PC-9 (cell line): ENCODE data around the gene ENAH.

Experiments used
- EZH2 ChIP-seq: fragments of 200-600 bp; sonication (generic); IDR thresholded peaks from 2 replicates; pipeline ENCODE4 v1.8.0; 2017; ENCODE audit warnings: antibody characterized with exemption, low read depth
- TF ChIP-seq, protein P1 (sequence below): fragments of 200-600 bp; sonication (generic); conservative IDR thresholded peaks from 2 replicates; pipeline ENCODE4 v1.6.1; 2017; ENCODE audit warnings: mixed run types, antibody characterized with exemption, mild to moderate bottlenecking, moderate library complexity

DNA sequence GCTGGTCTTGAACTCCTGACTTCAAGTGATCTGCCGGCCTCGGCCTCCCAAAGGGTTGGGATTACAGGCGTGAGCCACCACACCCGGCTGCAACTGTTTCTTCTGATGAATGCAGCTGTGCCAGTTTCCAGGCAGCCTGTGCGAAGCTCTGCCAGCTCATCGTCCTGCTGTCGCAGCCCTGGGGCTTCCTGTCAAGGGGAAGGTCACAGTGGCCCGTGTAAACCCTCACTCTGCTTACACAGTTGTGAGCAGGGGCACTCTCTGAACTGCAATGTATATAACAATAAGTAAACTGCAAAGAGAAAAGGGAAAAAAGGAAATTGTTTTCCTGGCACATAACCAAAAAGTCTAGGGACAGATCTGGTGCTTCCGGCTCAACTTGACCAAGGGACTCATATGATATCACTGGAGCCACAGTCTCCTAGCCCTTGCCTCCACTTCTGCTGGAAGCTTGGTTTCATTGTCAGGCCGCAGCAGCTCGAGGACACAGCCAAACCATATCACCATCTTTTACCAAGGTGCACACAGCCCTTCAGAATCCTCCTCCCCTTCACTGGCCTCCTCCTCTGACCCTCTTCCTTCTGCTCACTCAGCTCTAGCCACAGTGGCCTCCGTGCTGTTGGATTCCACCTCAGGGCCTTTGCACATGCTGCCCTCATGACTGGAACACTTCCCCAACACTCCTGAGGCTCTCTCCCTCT lies 202.3 kb downstream of the ENAH start:
- TF ChIP-seq, protein P1, sequence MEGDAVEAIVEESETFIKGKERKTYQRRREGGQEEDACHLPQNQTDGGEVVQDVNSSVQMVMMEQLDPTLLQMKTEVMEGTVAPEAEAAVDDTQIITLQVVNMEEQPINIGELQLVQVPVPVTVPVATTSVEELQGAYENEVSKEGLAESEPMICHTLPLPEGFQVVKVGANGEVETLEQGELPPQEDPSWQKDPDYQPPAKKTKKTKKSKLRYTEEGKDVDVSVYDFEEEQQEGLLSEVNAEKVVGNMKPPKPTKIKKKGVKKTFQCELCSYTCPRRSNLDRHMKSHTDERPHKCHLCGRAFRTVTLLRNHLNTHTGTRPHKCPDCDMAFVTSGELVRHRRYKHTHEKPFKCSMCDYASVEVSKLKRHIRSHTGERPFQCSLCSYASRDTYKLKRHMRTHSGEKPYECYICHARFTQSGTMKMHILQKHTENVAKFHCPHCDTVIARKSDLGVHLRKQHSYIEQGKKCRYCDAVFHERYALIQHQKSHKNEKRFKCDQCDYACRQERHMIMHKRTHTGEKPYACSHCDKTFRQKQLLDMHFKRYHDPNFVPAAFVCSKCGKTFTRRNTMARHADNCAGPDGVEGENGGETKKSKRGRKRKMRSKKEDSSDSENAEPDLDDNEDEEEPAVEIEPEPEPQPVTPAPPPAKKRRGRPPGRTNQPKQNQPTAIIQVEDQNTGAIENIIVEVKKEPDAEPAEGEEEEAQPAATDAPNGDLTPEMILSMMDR, result no peak
- TF ChIP-seq EZH2, result no peak
